ENCODE measurements around the gene SND1. TPM values are rescaled to one million over a fixed set of nuclear protein-coding genes. Genes with fewer than 3 reads are reported as not detected.
A peak's percentile ranks its signal among the peaks of the same experiment; 100 is the strongest.

The SND1 gene
- total and polyA plus RNA-seq, 2 of the 4 experiments (the other 2 are of a cell fraction) = 154 to 294 TPM

GRCh38 chr7:127891144-127891543 lies 239.2 kb downstream of the SND1 start:
- H4K20me1 ChIP-seq (ENCODE audit: insufficient read depth, low read length) = peaks cover 56% of the 10 kb centered on the region
- peaks cover 16% of the 10 kb centered on the region for H3K36me3 ChIP-seq (ENCODE audit: control insufficient read depth, insufficient read depth, low read length)
- no peak overlapping the region for H3K9ac ChIP-seq (ENCODE audit: low read depth, low read length)
- H3K4me1 ChIP-seq (ENCODE audit: control insufficient read depth, insufficient read depth, low read length) = peaks cover 16% of the 10 kb centered on the region
- no peak overlapping the region for H2BK15ac ChIP-seq (ENCODE audit: low read depth, low read length)
- no peak overlapping the region for H3K56ac ChIP-seq (ENCODE audit: extremely low read depth, insufficient read depth, low read length)
- no peak overlapping the region for H2BK20ac ChIP-seq (ENCODE audit: low read depth, low read length)
- no CpG with 5 or more reads among the region's 4 CpGs for WGBS, 2 experiments (ENCODE audit: extremely low coverage in 2 of 2, insufficient read length in 1 of 2)
- H3K4me2 ChIP-seq (ENCODE audit: low read depth, low read length) = no peak overlapping the region
- H2AK5ac ChIP-seq (ENCODE audit: low read depth, low read length) = no peak overlapping the region
- H3K27me3 ChIP-seq (ENCODE audit: control insufficient read depth, insufficient read depth, low read length) = no peaks in the 10 kb centered on the region
- no TSS peak for BruUV-seq (replicated peaks)
- no peak overlapping the region for H2AFZ ChIP-seq (replicated peaks; ENCODE audit: low read length, poor library complexity)
- no peak overlapping the region for H4K8ac ChIP-seq (ENCODE audit: low read depth in 2 of 2, low read length in 2 of 2)
- no peak overlapping the region for H3K23ac ChIP-seq (ENCODE audit: low read depth, low read length)
- no peak for DNase-seq
- CTCF ChIA-PET = interaction anchor here (1.5 kb wide), 1 partner anchor 9 kb away, joined by 3 read pairs; no protein-coding TSS in a partner anchor
- peaks cover 36 to 70% of the 10 kb centered on the region in 2 experiments for H3K79me1 ChIP-seq (ENCODE audit: low read depth in 1 of 2, low read length in 2 of 2)
- no peak overlapping the region for H2BK5ac ChIP-seq (ENCODE audit: low read depth, low read length, poor library complexity, severe bottlenecking)
- no peak overlapping the region for H3K18ac ChIP-seq (ENCODE audit: low read depth, low read length)
- dilution Hi-C loops (cut with HindIII; ENCODE audit: low sequenced_read_pairs, unreplicated experiment) (no loop called here), in situ Hi-C loops (cut with MboI; ENCODE audit: low sequenced_read_pairs) (no loop called here), intact Hi-C loops (cut with micrococcal nuclease) (no loop called here)
- ATAC-seq (ENCODE audit: low read depth) = peak; percentile 36
- H3K14ac ChIP-seq (replicated peaks; ENCODE audit: low read depth, low read length) = 0 out of 2 replicates have a peak overlapping the region, but pooled peaks have one; percentile 13
- no peak overlapping the region for H3K27ac ChIP-seq (ENCODE audit: insufficient read depth, low read length)
- no peak overlapping the region for H3K4me3 ChIP-seq (ENCODE audit: insufficient read depth, low read depth, low read length)
- no peak overlapping the region for H2AK9ac ChIP-seq (replicated peaks; ENCODE audit: low read depth, low read length, poor library complexity)
- peaks cover 28% of the 10 kb centered on the region for H3K9me1 ChIP-seq (ENCODE audit: insufficient read depth, low read length)
- no peak for TF ChIP-seq CHD1 (IDR thresholded peaks at IDR 0.05; ENCODE audit: low read depth, low read length)
- no peak for TF ChIP-seq CTCF (conservative IDR thresholded peaks at IDR 0.05; ENCODE audit: low read depth, low read length)
- no peak for TF ChIP-seq SMC3 (IDR thresholded peaks at IDR 0.05; ENCODE audit: low read depth, low read length)
- no peak for TF ChIP-seq MXI1 (IDR thresholded peaks at IDR 0.05; ENCODE audit: borderline replicate concordance, low read depth, low read length)
- no peak for TF ChIP-seq BHLHE40 (IDR thresholded peaks at IDR 0.05; ENCODE audit: low read depth, low read length)
- TF ChIP-seq MAFK (IDR thresholded peaks at IDR 0.05; ENCODE audit: low read depth, low read length) = no peak
- no peak for TF ChIP-seq ELK1 (IDR thresholded peaks at IDR 0.05; ENCODE audit: borderline replicate concordance, low read depth, low read length)
- 0 out of 2 replicates have a peak, but pooled peaks have one; percentile 10 for TF ChIP-seq FOS (IDR thresholded peaks at IDR 0.05; ENCODE audit: low read depth, low read length)
- TF ChIP-seq CEBPB (IDR thresholded peaks at IDR 0.05; ENCODE audit: low read depth, low read length) = 0 out of 2 replicates have a peak, but pooled peaks have one; percentile 10
- TF ChIP-seq RCOR1 (IDR thresholded peaks at IDR 0.05; ENCODE audit: insufficient replicate concordance, low read length) = no peak
- no peak for TF ChIP-seq NFE2L2 (IDR thresholded peaks at IDR 0.05; ENCODE audit: low read depth, low read length)
- no peak for TF ChIP-seq POLR2A (IDR thresholded peaks at IDR 0.05; ENCODE audit: low read depth, low read length)
- no peak for TF ChIP-seq RFX5 (IDR thresholded peaks at IDR 0.05; ENCODE audit: low read depth, low read length)
- TF ChIP-seq USF2 (IDR thresholded peaks at IDR 0.05; ENCODE audit: low read depth, low read length) = no peak
- TF ChIP-seq RAD21 (IDR thresholded peaks at IDR 0.05; ENCODE audit: low read length) = no peak
- TF ChIP-seq MAZ (IDR thresholded peaks at IDR 0.05; ENCODE audit: borderline replicate concordance, low read depth, low read length) = no peak
- POLR2A ChIA-PET (ENCODE audit: unreplicated experiment) = no interaction called here
- H4K5ac ChIP-seq (ENCODE audit: low read depth, low read length) = no peak overlapping the region
- H4K91ac ChIP-seq (ENCODE audit: insufficient read depth, low read depth, low read length) = no peak overlapping the region
- H2BK120ac ChIP-seq (ENCODE audit: low read depth, low read length) = no peak overlapping the region
- H3K9me3 ChIP-seq (ENCODE audit: control insufficient read depth, insufficient read depth, low read length) = no peaks in the 10 kb centered on the region
- no peak overlapping the region for H3K4ac ChIP-seq (ENCODE audit: low read depth, low read length)
